ENCODE results near the gene SAAL1. TPM values are rescaled to one million over a fixed set of nuclear protein-coding genes. Genes with fewer than 3 reads are reported as not detected.

Gene SAAL1
- total RNA-seq, 2 donors from 2014 or later, result 11.5 to 22.2 TPM

DNA sequence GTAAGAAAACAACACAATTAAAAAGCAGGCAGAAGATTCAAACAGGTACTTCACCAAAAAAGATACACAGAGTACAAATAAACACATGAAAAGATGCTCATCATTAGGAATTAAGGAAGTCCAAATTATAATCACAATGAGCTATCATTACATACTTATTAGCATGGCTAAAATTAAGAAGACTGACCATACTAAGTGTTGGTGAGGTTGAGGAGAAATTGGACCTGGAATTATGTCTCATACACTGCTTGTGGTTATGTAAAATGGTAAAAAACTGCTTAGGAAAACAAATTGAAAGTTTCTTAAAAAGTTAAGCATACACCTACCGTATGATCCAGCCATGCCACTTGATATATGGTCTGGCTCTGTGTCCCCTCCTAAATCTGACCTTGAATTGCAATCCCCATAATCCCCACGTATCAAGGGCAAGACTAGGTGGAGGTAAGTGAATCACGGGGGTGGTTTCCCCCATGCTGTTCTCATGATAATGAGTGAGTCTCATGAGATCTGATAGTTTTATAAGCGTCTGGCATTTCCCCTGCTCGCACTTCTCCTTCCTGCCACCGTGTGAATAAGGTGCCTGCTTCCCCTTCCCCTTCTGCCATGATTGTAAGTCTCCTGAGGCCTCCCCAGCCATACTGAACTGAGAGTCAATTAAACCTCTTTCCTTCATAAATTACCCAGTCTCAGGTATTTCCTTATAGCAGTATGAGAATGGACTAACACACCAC lies 4.8 kb downstream of the SAAL1 start:
- H3K9me3 ChIP-seq, result no peaks in the 10 kb centered on the region
- H3K4me3 ChIP-seq, result no peak overlapping the region
- DNase-seq, result no peak
- no peaks in the 10 kb centered on the region for H3K27me3 ChIP-seq
- no peaks in the 10 kb centered on the region for H3K4me1 ChIP-seq
- intact Hi-C loops (cut with DNase I), result no loop called here
- TF ChIP-seq, protein P1, sequence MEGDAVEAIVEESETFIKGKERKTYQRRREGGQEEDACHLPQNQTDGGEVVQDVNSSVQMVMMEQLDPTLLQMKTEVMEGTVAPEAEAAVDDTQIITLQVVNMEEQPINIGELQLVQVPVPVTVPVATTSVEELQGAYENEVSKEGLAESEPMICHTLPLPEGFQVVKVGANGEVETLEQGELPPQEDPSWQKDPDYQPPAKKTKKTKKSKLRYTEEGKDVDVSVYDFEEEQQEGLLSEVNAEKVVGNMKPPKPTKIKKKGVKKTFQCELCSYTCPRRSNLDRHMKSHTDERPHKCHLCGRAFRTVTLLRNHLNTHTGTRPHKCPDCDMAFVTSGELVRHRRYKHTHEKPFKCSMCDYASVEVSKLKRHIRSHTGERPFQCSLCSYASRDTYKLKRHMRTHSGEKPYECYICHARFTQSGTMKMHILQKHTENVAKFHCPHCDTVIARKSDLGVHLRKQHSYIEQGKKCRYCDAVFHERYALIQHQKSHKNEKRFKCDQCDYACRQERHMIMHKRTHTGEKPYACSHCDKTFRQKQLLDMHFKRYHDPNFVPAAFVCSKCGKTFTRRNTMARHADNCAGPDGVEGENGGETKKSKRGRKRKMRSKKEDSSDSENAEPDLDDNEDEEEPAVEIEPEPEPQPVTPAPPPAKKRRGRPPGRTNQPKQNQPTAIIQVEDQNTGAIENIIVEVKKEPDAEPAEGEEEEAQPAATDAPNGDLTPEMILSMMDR (IDR thresholded peaks at IDR 0.05), result no peak
- no peak overlapping the region for H3K27ac ChIP-seq
- no peak overlapping the region for H3K9ac ChIP-seq (ENCODE audit: low read depth in 2 of 2, low read length in 2 of 2)
- H3K36me3 ChIP-seq, result no peaks in the 10 kb centered on the region

DNA sequence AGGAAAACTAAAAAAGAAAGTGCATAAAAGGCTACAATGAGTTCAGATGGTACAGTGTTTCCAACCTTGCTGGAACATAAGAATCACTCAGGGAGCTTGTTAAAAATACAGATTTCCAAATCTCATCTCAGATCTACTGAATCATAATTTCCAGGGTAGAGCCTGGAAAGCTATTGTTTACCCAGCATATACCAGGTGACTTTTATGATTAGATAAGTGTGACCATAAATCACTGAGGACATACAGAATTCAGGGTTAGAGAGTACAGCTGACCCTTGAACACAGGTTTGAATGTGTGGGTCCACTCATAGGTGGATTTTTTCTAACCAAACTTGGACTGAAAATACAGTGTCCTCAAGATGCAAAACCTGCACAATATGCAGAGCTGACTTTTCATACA lies 11.9 kb downstream of the SAAL1 start:
- no peaks in the 10 kb centered on the region for H3K36me3 ChIP-seq

DNA sequence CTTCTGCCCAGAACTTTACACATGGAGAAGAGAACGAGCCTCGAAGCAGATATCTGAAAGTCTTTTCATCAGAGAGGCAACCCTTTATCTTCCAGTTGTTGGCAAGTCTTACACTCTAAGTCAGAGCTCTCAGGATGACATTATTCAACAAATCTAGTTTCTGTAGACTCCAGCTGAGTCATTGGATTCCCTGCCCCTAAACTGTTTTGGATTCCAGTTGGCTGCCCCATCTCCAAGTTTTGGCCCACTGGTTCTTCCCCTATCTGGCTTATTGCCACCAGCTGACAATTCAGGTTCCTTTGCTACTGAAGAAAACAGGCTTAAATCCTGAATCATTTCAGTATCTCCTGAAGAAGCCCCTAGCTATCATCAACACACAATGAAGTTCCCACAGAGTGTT lies 14.2 kb downstream of the SAAL1 start:
- Histone ChIP-seq H3K27ac (no peak overlapping the region), H3K4me3 (no peak overlapping the region), H3K36me3 (no peaks in the 10 kb centered on the region), H3K4me1 (no peaks in the 10 kb centered on the region), H3K27me3 (no peaks in the 10 kb centered on the region), H3K9me3 (no peaks in the 10 kb centered on the region), H3K9ac (ENCODE audit: low read depth in 2 of 2, low read length in 2 of 2) (no peak overlapping the region)
- TF ChIP-seq, protein P1 (IDR thresholded peaks at IDR 0.05), result no peak
- intact Hi-C loops (cut with DNase I), result no loop called here
- no peak for DNase-seq

More for the DNA sequence above, 11.9 kb downstream of the SAAL1 start:
- DNase-seq, result no peak
- Histone ChIP-seq H3K9ac (ENCODE audit: low read depth in 2 of 2, low read length in 2 of 2) (no peak overlapping the region), H3K27ac (no peak overlapping the region), H3K27me3 (no peaks in the 10 kb centered on the region), H3K4me3 (no peak overlapping the region), H3K9me3 (no peaks in the 10 kb centered on the region), H3K4me1 (no peaks in the 10 kb centered on the region)
- intact Hi-C loops (cut with DNase I), result no loop called here
- TF ChIP-seq, protein P1 (IDR thresholded peaks at IDR 0.05), result no peak

DNA sequence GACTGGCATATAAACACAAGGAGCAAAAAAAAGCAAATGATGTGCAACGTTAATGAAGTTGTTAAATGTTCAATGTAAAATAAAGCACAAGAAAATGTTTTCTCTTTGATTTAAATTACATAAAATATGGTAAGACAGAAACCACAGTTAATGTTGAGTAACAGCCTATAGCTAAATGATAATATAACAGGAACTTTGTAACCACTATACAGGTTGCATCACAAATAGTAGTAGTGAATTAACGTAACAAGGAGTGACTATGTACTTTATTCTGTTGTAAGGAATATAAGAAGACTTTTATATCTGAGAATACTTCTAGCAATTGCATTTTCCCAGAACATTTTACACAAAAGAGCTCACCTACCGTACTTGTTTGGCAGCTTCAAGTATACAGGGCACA lies 16.9 kb downstream of the SAAL1 start:
- no peaks in the 10 kb centered on the region for H3K36me3 ChIP-seq

DNA sequence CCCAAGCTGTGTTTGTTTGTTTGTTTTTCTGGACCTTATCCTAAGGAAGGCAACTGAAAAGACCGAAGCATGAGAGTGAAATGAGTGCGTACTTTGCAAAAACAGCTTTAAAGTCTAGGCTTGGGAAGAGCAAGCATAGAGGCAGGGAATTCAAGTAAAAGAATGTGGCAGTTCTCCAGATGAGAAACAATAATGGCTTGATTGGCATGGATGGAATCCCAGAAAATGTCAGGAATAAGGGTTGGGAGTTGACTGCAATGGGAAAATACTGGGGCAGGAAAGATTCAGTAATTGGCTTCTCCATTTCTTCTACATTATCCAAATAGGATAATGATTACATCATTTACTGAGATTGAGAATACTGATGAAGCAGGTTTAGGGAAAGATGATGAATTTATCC lies 17.5 kb downstream of the SAAL1 start:
- no peak for DNase-seq
- intact Hi-C loops (cut with DNase I), result no loop called here
- Histone ChIP-seq H3K27ac (no peak overlapping the region), H3K9ac (ENCODE audit: low read depth in 2 of 2, low read length in 2 of 2) (no peak overlapping the region), H3K27me3 (no peaks in the 10 kb centered on the region), H3K4me1 (no peaks in the 10 kb centered on the region), H3K4me3 (no peak overlapping the region), H3K9me3 (no peaks in the 10 kb centered on the region), H3K36me3 (no peaks in the 10 kb centered on the region)
- TF ChIP-seq, protein P1 (IDR thresholded peaks at IDR 0.05), result no peak

More for the DNA sequence above, 16.9 kb downstream of the SAAL1 start:
- Histone ChIP-seq H3K27me3 (no peaks in the 10 kb centered on the region), H3K4me1 (no peaks in the 10 kb centered on the region), H3K27ac (no peak overlapping the region), H3K4me3 (no peak overlapping the region), H3K9ac (ENCODE audit: low read depth in 2 of 2, low read length in 2 of 2) (no peak overlapping the region), H3K9me3 (no peaks in the 10 kb centered on the region)
- DNase-seq, result no peak
- intact Hi-C loops (cut with DNase I), result no loop called here
- TF ChIP-seq, protein P1 (IDR thresholded peaks at IDR 0.05), result no peak
